ENCODE data around the gene ITGBL1.

GRCh38 chr13:101594936-101595335, 142.5 kb downstream of the ITGBL1 start:
- TF ChIP-seq CTCF (IDR thresholded peaks at IDR 0.05): no peak
- no peak for TF ChIP-seq POLR2A (IDR thresholded peaks at IDR 0.05)

Data from tibial nerve (tissue), 3 donors.